Measurements from ENCODE around the gene CCDC6. TPM values are rescaled to one million over a fixed set of nuclear protein-coding genes. Genes with fewer than 3 reads are reported as not detected.

Gene CCDC6
- total RNA-seq, 1 donor from 2014 or later, result 57.6 TPM

DNA sequence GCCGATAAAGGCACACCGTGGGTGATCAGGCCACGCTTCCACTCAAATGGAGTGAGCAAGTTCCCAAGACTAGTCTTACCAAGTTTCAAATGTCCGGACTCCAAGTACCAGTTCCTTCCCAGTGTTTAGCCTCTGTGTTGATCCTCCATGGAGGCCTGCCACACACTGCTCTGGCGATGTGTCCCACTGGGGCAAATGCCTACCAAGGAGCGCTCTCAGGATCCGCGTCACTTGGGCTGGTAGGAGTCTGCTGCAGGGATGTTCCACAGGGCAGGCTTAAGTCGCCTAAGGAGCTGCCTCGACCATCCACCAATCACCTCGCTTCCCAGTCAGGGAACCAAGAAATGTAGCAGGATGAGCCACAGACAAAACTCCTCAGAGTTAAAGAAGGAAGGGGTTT lies 135.7 kb downstream of the CCDC6 start:
- H3K27ac Mint-ChIP-seq, result no peak overlapping the region
- H3K36me3 Mint-ChIP-seq (ENCODE audit: insufficient read depth), result peaks cover 3% of the 10 kb centered on the region
- H3K9me3 Mint-ChIP-seq (ENCODE audit: low read depth), result peaks cover 34% of the 10 kb centered on the region
- no peaks in the 10 kb centered on the region for H3K27me3 Mint-ChIP-seq
- TF ChIP-seq, protein P1, sequence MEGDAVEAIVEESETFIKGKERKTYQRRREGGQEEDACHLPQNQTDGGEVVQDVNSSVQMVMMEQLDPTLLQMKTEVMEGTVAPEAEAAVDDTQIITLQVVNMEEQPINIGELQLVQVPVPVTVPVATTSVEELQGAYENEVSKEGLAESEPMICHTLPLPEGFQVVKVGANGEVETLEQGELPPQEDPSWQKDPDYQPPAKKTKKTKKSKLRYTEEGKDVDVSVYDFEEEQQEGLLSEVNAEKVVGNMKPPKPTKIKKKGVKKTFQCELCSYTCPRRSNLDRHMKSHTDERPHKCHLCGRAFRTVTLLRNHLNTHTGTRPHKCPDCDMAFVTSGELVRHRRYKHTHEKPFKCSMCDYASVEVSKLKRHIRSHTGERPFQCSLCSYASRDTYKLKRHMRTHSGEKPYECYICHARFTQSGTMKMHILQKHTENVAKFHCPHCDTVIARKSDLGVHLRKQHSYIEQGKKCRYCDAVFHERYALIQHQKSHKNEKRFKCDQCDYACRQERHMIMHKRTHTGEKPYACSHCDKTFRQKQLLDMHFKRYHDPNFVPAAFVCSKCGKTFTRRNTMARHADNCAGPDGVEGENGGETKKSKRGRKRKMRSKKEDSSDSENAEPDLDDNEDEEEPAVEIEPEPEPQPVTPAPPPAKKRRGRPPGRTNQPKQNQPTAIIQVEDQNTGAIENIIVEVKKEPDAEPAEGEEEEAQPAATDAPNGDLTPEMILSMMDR (IDR thresholded peaks at IDR 0.05; ENCODE audit: unreplicated experiment), result no peak
- DNase-seq (ENCODE audit: low spot score, unreplicated experiment), result no peak
- no peak overlapping the region for H3K4me3 Mint-ChIP-seq (ENCODE audit: low read depth)
- no peaks in the 10 kb centered on the region for H3K4me1 Mint-ChIP-seq (ENCODE audit: low read depth)

DNA sequence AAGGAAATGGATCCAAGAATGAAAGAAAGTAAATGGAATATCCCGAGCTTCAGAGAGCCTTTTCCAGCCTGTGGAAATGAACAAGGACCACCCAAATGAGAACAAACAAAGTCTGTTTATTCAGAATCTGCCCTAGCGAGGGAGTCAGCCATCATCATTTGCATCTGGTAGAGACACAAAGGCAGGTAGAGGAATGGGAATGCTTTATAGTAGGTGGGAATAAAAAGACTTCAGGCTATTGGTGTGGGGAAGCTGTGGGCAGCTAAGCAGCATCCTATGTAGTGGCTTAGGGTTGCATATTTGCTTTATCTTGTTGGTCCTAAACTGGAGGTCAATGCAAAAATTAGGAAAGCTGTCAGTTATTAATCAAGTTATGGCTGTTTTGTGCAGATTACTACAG lies 143.9 kb downstream of the CCDC6 start:
- no peak for DNase-seq (ENCODE audit: low spot score, unreplicated experiment)
- no peak overlapping the region for H3K4me3 Mint-ChIP-seq (ENCODE audit: low read depth)
- TF ChIP-seq, protein P1 (IDR thresholded peaks at IDR 0.05; ENCODE audit: unreplicated experiment), result no peak
- peaks cover 6% of the 10 kb centered on the region for H3K9me3 Mint-ChIP-seq (ENCODE audit: low read depth)
- H3K4me1 Mint-ChIP-seq (ENCODE audit: low read depth), result peaks cover 9% of the 10 kb centered on the region
- no peaks in the 10 kb centered on the region for H3K27me3 Mint-ChIP-seq
- H3K27ac Mint-ChIP-seq, result no peak overlapping the region
- peaks cover 1% of the 10 kb centered on the region for H3K36me3 Mint-ChIP-seq (ENCODE audit: insufficient read depth)

DNA sequence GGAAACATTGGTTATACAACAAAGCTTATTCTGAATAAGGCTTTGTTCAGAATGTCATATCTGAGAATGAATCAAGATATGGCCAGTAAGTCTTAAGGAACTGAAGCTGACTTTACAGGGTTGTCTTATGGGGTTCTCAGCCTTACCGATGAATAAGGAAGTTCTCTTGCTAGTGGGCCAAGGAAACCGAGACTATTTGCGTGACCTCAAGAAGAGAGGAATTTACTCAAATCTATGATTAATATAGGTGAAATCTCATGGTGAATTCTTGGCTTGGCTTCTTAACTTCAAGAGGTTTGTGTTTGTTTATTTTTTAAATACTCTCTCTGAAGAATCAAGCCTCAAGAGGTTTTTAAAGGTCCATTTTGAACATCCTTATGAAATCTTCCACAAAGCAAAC lies 148.4 kb downstream of the CCDC6 start:
- TF ChIP-seq, protein P1 (IDR thresholded peaks at IDR 0.05; ENCODE audit: unreplicated experiment), result no peak
- peaks cover 1% of the 10 kb centered on the region for H3K36me3 Mint-ChIP-seq (ENCODE audit: insufficient read depth)
- H3K27me3 Mint-ChIP-seq, result no peaks in the 10 kb centered on the region
- no peak for DNase-seq (ENCODE audit: low spot score, unreplicated experiment)
- H3K4me1 Mint-ChIP-seq (ENCODE audit: low read depth), result peaks cover 9% of the 10 kb centered on the region
- H3K9me3 Mint-ChIP-seq (ENCODE audit: low read depth), result peaks cover 6% of the 10 kb centered on the region
- no peak overlapping the region for H3K4me3 Mint-ChIP-seq (ENCODE audit: low read depth)
- H3K27ac Mint-ChIP-seq, result no peak overlapping the region

DNA sequence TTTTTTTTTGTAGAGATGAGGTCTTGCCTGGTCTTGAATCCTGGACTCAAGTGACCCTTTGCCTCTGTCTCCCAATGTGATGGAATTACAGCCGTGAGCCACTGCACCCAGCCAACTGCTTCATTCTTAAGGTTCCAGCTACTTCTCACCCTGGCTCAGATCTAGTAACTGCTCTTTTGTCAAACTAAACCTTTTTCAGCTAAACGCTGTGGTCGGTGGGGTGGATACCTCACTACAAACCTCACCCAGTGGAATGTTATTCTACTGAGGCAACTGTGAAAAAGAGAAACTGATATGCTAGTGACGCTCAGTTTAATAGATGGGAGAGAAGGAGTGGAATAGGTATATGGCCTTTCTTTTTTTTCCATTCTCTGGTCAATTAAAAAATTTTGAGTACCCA lies 151.4 kb downstream of the CCDC6 start:
- Mint-ChIP-seq H3K4me3 (ENCODE audit: low read depth) (no peak overlapping the region), H3K27ac (no peak overlapping the region), H3K9me3 (ENCODE audit: low read depth) (no peaks in the 10 kb centered on the region), H3K36me3 (ENCODE audit: insufficient read depth) (no peaks in the 10 kb centered on the region), H3K4me1 (ENCODE audit: low read depth) (no peaks in the 10 kb centered on the region), H3K27me3 (no peaks in the 10 kb centered on the region)
- DNase-seq (ENCODE audit: low spot score, unreplicated experiment), result no peak
- TF ChIP-seq, protein P1 (IDR thresholded peaks at IDR 0.05; ENCODE audit: unreplicated experiment), result no peak

DNA sequence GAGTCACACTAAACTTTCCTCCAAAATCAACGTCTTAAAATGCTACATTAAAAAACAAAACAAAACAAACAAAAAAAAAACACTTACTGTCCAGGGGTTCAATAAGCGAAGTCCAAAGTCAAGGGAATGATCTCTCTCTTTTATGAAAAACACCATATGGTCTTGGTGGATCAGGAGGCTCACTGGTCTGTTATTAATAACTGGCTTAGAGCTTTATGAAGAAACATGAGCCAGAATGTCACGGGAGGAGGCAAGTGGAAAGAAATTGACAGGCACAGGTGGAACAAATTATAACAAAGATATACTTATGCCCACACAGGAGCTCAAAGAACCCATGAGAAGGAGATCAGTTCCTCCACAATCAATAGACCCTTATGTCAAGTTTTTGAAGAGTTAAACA lies 153.1 kb downstream of the CCDC6 start, which contains the start of gene MRLN:
MRLN (minus strand) TSS at position 189 of the 400 bp plus-strand sequence.
- H3K36me3 Mint-ChIP-seq (ENCODE audit: insufficient read depth), result no peaks in the 10 kb centered on the region
- no peaks in the 10 kb centered on the region for H3K4me1 Mint-ChIP-seq (ENCODE audit: low read depth)
- no peaks in the 10 kb centered on the region for H3K9me3 Mint-ChIP-seq (ENCODE audit: low read depth)
- TF ChIP-seq, protein P1 (IDR thresholded peaks at IDR 0.05; ENCODE audit: unreplicated experiment), result no peak
- no peak within 1 kb of the TSS for H3K27ac Mint-ChIP-seq
- no peak within 1 kb of the TSS for H3K4me3 Mint-ChIP-seq (ENCODE audit: low read depth)
- no peak for DNase-seq (ENCODE audit: low spot score, unreplicated experiment)
- no peaks in the 10 kb centered on the region for H3K27me3 Mint-ChIP-seq

Data from progenitor cell of endocrine pancreas (in vitro differentiated cells).